ENCODE measurements around the gene PLAAT2. TPM values are rescaled to one million over a fixed set of nuclear protein-coding genes. Genes with fewer than 3 reads are reported as not detected.
A peak's percentile ranks its signal among the peaks of the same experiment; 100 is the strongest.
"Not testable (repeated sequence)": the region's sequence is repeated elsewhere in the genome, so short reads cannot be mapped to it uniquely, and the experiment has no call there.

Gene PLAAT2
- total and polyA plus RNA-seq, 9 donors: 0.30 to 0.36 TPM; not detected in 7

DNA sequence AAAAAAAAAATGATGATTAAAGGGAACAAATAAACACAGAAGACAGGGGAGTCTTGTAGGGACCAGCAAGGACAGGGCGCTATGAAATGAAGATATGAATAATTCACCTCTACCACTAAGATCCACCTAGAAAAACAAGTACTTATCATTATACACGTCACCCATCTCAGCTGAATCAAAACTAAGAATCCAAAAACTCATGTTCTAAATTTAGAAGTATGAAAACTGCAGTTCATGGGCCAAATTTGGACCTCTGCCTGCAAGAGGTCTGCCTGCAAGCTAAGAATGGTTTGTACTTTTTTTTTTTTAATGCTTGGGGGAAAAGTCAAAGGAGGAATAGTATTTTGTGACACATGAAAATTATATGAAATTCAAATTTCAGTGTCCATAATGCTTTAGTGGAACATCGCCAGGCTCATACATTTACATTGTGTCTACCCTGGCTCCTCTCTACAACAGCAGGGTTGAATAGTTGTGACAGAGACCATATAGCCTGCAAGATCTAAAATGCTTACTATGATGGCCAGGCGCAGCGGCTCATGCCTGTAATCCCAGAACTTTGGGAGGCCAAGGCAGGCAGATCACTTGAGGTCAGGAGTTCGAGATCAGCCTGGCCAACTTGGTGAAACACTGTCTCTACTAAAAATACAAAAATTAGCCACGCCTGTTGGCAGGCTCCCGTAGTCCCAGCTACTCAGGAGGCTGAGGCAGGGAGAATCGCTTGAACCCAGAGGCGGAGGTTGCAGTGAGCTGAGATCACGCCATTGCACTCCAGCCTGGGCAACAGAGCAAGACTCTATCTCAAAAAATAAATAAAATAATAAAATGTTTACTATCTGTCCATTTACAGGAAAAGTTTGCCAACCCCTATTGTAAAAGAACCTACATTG is 39.4 kb upstream of the PLAAT2 start:
- H3K4me1 ChIP-seq (ENCODE audit: control insufficient read depth, insufficient read depth, low read length); H3K27ac ChIP-seq (ENCODE audit: low read length); H3K27me3 ChIP-seq (ENCODE audit: control insufficient read depth, insufficient read depth, low read length); H3K36me3 ChIP-seq (ENCODE audit: control insufficient read depth, insufficient read depth, low read length); H3K9me3 ChIP-seq (replicated peaks; ENCODE audit: control insufficient read depth, low read depth, low read length); H3K4me3 ChIP-seq (ENCODE audit: low read length): not testable (repeated sequence)
- 67% methylated on average over 3 of the region's 11 CpGs for WGBS (ENCODE audit: insufficient coverage)
- peak; percentile 66 for DNase-seq

DNA sequence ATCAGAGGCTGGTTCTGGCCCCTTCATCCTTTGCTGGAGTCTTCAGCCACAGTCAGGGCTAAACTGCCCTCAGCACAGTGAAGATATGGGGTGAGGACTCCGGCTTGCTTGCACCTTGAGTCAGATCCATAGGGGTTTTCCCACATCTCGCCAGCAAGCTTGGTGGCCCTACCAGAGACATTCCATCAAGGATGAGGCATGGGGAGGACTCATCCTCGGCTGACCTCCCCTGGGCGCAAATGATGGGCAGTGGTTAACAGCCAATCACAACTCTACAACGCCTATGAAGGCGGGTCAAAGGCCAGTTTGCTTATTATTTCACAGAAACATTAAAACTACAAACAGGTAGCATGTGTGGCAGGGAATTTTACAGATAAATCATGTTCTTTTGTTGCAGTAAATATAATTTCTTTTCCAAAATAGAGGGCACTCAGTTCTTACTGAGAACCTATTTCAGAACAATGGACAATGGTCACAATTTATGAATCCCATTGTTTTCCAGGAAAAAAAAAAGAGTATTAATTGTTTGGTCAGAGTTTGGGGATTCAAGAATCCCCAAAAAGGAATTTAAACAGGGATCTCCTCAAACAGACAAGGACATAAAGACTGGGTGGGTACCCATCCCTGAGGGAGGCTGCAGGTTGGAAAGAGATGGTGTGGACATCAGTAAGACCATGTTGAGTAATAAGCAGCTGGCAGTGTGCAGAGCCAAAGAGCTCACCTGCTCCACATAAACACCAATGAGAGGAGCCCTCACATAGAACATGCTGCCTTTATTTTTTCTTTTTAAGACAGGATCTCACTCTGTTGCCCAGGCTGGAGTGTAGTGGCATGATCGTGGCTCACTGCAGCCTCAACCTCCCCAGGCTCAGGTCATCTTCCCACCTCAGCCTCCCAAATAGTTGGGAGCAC is 36.3 kb upstream of the PLAAT2 start:
- no peak overlapping the region for H3K27ac ChIP-seq (ENCODE audit: low read length)
- H3K27me3 ChIP-seq (ENCODE audit: control insufficient read depth, insufficient read depth, low read length): no peaks in the 10 kb centered on the region
- no peak overlapping the region for H3K4me3 ChIP-seq (ENCODE audit: low read length)
- H3K9me3 ChIP-seq (replicated peaks; ENCODE audit: control insufficient read depth, low read depth, low read length): no peaks in the 10 kb centered on the region
- no peaks in the 10 kb centered on the region for H3K36me3 ChIP-seq (ENCODE audit: control insufficient read depth, insufficient read depth, low read length)
- WGBS (ENCODE audit: insufficient coverage): 82% methylated on average over 4 of the region's 7 CpGs
- no peak for DNase-seq
- H3K4me1 ChIP-seq (ENCODE audit: control insufficient read depth, insufficient read depth, low read length): no peaks in the 10 kb centered on the region

DNA sequence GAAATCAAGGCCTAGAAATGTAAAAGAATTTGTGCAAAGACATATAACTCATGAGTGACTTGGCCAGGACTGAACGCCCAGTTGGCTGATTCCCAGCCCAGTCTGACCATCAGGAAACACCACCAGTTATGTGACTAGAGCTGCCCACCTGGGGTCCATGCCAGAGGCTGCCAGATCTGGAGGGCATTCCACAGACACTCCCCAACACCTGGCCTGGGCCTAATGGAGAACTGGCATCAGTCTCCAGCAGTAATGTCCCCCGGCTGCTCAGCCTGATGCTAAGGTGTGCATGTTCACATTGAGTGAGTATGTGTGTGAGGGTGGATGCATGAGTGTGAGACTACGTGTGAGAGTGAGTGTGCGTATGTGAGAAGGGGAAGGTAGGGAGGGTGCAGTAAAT is 35.4 kb upstream of the PLAAT2 start:
- no peaks in the 10 kb centered on the region for H3K4me1 ChIP-seq (ENCODE audit: control insufficient read depth, insufficient read depth, low read length)
- no peak for DNase-seq
- 84% methylated on average over 4 of the region's 4 CpGs for WGBS (ENCODE audit: insufficient coverage)
- H3K36me3 ChIP-seq (ENCODE audit: control insufficient read depth, insufficient read depth, low read length): no peaks in the 10 kb centered on the region
- H3K4me3 ChIP-seq (ENCODE audit: low read length): no peak overlapping the region
- H3K9me3 ChIP-seq (replicated peaks; ENCODE audit: control insufficient read depth, low read depth, low read length): no peaks in the 10 kb centered on the region
- H3K27me3 ChIP-seq (ENCODE audit: control insufficient read depth, insufficient read depth, low read length): no peaks in the 10 kb centered on the region
- no peak overlapping the region for H3K27ac ChIP-seq (ENCODE audit: low read length)

DNA sequence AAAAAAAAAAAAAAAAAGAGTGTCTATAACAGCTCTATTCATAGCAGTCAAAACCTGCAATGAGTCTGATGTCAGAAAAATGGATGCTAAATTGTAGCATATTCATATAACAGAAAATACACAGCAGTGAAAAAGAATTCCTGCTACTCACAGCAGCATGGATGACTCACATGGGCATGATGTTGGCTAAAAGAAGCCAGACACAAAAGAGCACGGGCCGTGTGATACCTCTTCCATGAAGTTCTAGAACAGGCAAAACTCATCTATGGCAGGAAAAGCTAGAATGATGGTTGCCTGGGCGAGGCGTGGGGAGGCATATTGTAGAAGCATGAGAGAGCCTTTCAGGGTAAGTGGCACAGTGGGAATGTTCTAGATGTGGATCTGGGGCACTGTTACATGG is 32.1 kb upstream of the PLAAT2 start:
- no peak for DNase-seq
- no peaks in the 10 kb centered on the region for H3K36me3 ChIP-seq (ENCODE audit: control insufficient read depth, insufficient read depth, low read length)
- H3K4me1 ChIP-seq (ENCODE audit: control insufficient read depth, insufficient read depth, low read length): no peaks in the 10 kb centered on the region
- H3K27me3 ChIP-seq (ENCODE audit: control insufficient read depth, insufficient read depth, low read length): no peaks in the 10 kb centered on the region
- 55% methylated on average over 2 of the region's 4 CpGs for WGBS (ENCODE audit: insufficient coverage)
- H3K27ac ChIP-seq (ENCODE audit: low read length): no peak overlapping the region
- no peak overlapping the region for H3K4me3 ChIP-seq (ENCODE audit: low read length)
- no peaks in the 10 kb centered on the region for H3K9me3 ChIP-seq (replicated peaks; ENCODE audit: control insufficient read depth, low read depth, low read length)

DNA sequence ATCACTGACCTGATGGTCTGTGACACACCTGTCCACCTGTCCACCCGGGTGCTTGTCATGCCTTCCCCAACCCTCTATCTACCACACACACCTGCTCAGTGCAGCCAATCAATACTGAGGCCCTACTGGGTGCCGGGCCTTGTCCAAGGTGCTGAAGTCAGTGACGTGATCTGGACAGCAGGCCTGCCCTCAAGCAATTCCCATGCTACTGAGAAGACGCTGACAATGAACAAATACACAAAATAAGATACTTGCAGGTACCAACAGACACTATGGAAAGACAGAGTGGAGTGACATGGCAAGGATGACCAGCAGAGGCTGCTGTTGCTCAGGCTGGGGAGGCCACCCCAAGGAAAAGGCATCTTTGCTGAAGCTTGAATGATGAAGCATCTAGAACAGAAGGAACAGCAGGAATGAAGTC is 29.8 kb upstream of the PLAAT2 start:
- H3K36me3 ChIP-seq (ENCODE audit: control insufficient read depth, insufficient read depth, low read length): no peaks in the 10 kb centered on the region
- 56% methylated on average over 1 of the region's 4 CpGs for WGBS (ENCODE audit: insufficient coverage)

DNA sequence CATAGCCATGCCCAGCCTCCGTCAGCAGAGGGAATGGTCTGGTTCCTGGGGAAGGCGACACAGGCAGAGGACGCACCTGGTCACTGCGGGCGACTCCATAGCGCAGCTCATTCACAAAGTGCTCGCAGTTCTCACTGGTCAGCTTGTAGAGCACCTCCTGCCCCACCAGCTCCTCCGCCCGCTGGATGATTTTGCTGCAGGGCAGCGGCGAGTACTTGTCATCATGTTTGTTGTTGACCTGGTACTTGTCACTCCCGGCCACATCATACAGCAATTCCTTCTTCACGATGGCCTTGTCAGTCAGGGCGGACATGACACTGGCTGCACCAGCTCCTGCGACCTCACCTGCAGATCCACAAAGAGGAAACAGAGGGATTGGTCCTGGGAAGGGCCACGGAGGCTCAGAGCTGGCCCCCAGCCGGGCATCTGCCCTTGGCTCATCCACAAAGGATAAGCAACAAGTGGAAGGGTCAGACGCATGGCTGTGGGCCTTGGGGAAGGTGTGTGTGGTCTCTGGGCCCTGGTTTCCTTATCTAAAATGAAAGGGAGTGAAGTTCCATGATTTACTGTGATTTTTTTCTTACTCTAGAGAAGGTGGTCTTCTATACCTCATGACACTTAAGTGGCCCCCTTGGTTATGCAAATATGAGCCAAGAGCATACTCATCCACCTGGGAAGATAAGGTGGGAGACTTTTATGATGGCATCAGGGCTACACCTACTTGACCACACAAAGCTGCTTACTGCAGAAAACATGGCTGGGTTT is 27.0 kb upstream of the PLAAT2 start:
- WGBS (ENCODE audit: insufficient coverage): 88% methylated on average over 15 of the region's 18 CpGs
- Histone ChIP-seq H3K36me3 (ENCODE audit: control insufficient read depth, insufficient read depth, low read length) (no peaks in the 10 kb centered on the region), H3K4me1 (ENCODE audit: control insufficient read depth, insufficient read depth, low read length) (no peaks in the 10 kb centered on the region), H3K27ac (ENCODE audit: low read length) (no peak overlapping the region), H3K4me3 (ENCODE audit: low read length) (no peak overlapping the region), H3K27me3 (ENCODE audit: control insufficient read depth, insufficient read depth, low read length) (no peaks in the 10 kb centered on the region), H3K9me3 (replicated peaks; ENCODE audit: control insufficient read depth, low read depth, low read length) (no peaks in the 10 kb centered on the region)
- no peak for DNase-seq

More for the DNA sequence above, 29.8 kb upstream of the PLAAT2 start:
- H3K4me1 ChIP-seq (ENCODE audit: control insufficient read depth, insufficient read depth, low read length): no peaks in the 10 kb centered on the region
- no peak for DNase-seq
- no peaks in the 10 kb centered on the region for H3K9me3 ChIP-seq (replicated peaks; ENCODE audit: control insufficient read depth, low read depth, low read length)
- H3K27me3 ChIP-seq (ENCODE audit: control insufficient read depth, insufficient read depth, low read length): no peaks in the 10 kb centered on the region
- no peak overlapping the region for H3K4me3 ChIP-seq (ENCODE audit: low read length)
- H3K27ac ChIP-seq (ENCODE audit: low read length): no peak overlapping the region

DNA sequence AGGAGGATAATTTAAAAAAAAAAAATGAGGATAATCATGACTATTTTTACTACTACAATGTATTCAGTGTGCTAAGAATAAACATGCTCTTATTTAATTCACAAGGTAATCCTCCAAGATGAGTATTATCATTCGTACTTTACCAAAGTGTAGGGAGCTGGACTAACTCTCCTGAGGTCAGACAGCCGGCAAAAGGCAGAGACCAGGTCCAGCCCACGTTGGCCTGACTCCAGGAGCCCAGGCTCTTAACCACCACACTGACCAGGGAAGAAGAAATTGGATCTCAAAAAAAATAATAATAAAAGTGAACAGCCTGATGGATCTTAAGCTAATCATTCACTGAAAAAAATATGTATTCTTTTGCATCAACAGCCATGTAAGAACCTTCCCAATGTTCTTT is 25.8 kb upstream of the PLAAT2 start:
- Histone ChIP-seq H3K9me3 (replicated peaks; ENCODE audit: control insufficient read depth, low read depth, low read length) (no peaks in the 10 kb centered on the region), H3K27me3 (ENCODE audit: control insufficient read depth, insufficient read depth, low read length) (no peaks in the 10 kb centered on the region), H3K4me1 (ENCODE audit: control insufficient read depth, insufficient read depth, low read length) (no peaks in the 10 kb centered on the region), H3K27ac (ENCODE audit: low read length) (no peak overlapping the region), H3K4me3 (ENCODE audit: low read length) (no peak overlapping the region), H3K36me3 (ENCODE audit: control insufficient read depth, insufficient read depth, low read length) (no peaks in the 10 kb centered on the region)
- no peak for DNase-seq
- no CpG with 5 or more reads among the region's 3 CpGs for WGBS (ENCODE audit: insufficient coverage)

DNA sequence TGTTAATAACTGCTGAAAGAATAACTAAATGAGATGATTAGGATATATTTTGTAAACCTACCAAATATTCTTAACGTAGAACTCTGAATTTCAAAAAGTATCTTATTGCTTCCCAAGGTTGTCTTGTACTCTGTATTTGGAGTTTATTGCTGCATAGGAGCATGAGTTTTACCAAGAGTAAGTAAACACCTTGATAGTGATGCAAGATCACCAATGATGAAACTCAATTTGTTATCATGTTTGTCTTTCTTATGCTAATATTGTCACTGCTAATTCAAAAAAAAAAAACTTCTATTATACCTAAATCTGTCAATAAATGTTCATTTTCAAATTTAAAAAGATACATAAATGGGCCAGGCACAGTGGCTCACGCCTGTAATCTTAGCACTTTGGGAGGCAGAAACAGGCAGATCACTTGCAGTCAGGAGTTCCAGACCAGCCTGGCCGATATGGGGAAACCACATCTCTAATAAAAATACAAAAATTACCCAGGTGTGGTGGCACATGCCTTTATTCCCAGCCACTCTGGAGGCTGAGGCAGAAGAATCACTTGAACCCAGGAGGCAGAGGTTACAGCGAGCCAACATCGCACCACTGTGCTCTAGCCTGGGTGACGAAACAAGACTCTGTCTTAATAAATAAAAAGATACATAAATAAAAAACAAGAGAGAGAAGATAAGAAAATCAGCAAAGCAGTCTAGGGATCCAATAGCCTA is 23.4 kb upstream of the PLAAT2 start:
- Histone ChIP-seq H3K9me3 (replicated peaks; ENCODE audit: control insufficient read depth, low read depth, low read length) (peaks cover 3% of the 10 kb centered on the region), H3K27ac (ENCODE audit: low read length) (no peak overlapping the region), H3K4me3 (ENCODE audit: low read length) (no peak overlapping the region), H3K36me3 (ENCODE audit: control insufficient read depth, insufficient read depth, low read length) (no peaks in the 10 kb centered on the region), H3K4me1 (ENCODE audit: control insufficient read depth, insufficient read depth, low read length) (no peaks in the 10 kb centered on the region), H3K27me3 (ENCODE audit: control insufficient read depth, insufficient read depth, low read length) (no peaks in the 10 kb centered on the region)
- no CpG with 5 or more reads among the region's 6 CpGs for WGBS (ENCODE audit: insufficient coverage)
- DNase-seq: no peak

DNA sequence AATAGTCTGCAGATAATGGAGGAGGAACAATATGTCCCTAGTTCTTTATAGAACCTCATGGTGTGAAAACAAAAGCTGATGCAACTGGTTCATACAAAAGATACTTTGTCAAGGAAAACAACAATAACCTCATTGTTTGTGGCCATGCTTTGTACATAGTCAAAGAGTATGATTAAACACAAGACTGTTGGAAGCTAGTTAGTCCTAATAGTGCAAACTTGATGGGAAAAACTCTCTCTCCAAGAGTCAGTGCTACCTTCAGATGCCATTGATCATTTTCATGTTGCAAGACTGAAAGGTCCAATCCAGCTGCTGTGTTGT is 20.1 kb upstream of the PLAAT2 start:
- Histone ChIP-seq H3K36me3 (ENCODE audit: control insufficient read depth, insufficient read depth, low read length) (peaks cover 3% of the 10 kb centered on the region), H3K9me3 (replicated peaks; ENCODE audit: control insufficient read depth, low read depth, low read length) (peaks cover 11% of the 10 kb centered on the region), H3K27ac (ENCODE audit: low read length) (no peak overlapping the region), H3K4me3 (ENCODE audit: low read length) (no peak overlapping the region), H3K4me1 (ENCODE audit: control insufficient read depth, insufficient read depth, low read length) (no peaks in the 10 kb centered on the region), H3K27me3 (ENCODE audit: control insufficient read depth, insufficient read depth, low read length) (no peaks in the 10 kb centered on the region)
- DNase-seq: no peak
